ENCODE results near the gene NIN.
"Not testable (repeated sequence)": the region's sequence is repeated elsewhere in the genome, so short reads cannot be mapped to it uniquely, and the experiment has no call there.

Gene NIN

DNA sequence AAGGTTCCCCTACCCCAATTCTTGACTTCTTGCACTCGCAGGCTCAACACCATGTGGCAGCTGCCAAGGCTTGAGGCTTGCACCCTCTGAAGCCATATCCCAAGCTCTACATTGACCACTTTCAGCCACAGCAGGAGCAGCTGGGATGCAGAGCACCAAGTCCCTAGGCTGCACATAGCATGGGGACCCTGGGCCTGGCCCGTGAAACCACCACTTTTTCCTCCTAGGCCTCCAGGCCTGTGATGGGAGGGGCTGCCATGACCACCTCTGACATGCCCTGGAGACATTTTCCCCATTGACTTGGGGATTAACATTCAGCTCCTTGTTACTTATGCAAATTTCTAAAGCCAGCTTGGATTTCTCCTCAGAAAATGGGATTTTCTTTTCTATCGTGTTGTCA lies 136.7 kb downstream of the NIN start:
- not testable (repeated sequence) for DNase-seq

DNA sequence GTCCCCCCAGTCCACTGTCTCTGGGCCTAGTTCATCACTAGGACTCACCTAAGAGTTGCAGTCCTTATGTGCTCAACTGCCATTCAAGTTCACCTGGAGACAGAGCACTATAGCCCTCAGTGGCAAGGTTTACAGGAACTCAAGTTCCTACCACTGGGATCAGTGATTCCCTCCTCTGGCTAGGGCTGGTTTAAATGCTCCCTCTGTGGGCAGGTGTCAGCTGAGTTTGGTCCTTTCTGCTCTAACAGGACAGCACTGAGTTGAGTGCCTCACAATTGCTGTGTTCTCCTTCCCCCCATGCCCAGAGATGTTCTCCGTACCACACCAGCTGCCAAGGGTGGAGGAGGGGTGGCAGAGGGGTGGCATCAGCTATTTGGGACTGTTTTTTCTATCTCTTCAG lies 142.1 kb downstream of the NIN start:
- no peak for DNase-seq

DNA sequence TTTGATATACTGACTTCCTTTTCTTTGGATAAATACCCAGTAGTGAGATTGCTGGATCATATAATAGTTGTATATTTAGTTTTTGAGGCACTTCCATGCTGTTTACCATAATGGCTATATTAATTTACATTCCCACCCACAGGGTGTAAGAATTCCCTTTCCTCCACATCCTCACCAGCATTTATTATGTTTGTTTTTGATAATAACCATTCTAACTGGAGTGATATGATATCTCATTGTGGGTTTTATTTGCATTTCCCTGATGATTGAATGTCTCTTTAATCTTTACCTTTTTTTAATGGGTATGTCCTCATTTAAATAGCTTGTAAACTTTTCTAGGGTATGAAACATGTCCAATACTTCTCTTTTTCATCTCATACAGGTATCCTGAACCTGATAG lies 151.3 kb downstream of the NIN start:
- DNase-seq: no peak

DNA sequence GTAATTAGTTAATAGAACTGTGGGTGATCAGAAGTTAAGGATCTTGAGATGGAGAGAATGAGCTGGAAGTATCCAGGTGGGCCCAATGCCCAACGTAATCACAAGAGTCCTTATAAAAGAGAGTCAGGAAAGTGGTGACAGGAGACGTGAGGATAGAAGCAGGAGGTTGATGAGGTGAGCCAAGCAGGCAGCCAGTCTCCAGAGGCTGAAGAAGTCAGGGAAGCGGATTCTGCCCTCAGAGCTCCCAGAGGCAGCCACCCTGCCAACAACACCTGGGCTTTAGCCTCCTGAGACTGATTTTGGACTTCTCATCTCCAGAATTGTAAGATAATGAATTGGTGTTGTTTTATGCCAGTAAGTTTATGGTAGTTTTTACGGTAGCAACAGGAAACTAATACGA lies 152.8 kb downstream of the NIN start:
- no peak for DNase-seq

DNA sequence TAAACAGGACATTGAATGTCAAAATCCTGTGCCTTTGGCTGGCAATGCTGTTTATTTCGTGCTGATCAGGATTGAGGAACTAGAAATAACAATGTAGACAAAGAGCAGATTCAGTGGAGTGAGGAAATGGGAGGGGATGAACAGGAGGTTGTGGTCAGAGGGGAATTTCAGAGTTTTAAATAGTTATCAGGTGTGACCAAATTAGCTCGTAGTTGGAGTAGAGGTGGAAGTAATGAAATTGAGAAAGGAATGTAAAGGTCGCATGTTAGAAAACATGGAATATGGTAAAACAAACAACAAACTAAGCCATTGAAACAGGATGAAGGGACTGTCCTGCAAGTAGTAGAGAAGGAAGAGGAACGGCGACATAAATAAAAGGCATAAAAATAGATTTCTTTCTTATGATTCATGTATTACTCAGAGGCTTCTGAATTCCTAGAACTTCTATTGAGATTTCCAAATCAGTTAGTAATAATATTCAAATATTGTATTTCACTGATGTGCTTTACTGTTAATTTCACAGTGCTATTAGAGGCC lies 153.4 kb downstream of the NIN start:
- peak; percentile 33 for DNase-seq

DNA sequence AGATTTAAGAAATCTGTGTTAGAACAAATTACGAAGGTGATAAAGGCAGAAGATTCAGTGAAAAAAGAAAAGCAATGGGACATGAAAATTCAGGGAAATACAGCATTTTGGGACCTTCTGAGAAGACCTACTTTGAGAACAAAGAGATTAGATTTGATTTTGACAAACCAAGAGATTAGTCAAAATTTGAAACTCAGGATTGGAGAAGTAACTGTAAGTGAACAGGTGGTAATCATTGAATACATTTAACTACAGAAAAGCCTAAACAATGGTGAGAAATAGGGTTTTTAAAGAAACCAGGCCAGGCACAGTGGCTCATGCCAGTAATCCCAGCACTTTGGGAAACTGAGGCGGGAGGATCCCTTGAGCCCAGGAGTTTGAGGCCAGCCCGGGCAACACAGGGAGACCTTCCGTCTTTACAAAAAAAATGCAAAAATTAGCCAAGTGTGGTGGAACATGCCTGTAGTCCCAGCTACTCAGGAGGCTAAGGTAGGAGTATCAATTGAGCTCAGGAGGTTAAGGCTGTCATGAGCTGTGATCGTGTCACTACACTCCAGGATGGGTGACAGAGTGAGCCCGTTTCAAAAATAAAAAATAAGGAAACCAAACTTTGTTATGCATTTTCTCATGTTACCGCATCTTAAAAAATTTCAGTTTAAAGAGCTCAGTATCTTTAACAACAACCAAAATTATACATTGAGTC lies 154.0 kb downstream of the NIN start:
- DNase-seq: no peak

DNA sequence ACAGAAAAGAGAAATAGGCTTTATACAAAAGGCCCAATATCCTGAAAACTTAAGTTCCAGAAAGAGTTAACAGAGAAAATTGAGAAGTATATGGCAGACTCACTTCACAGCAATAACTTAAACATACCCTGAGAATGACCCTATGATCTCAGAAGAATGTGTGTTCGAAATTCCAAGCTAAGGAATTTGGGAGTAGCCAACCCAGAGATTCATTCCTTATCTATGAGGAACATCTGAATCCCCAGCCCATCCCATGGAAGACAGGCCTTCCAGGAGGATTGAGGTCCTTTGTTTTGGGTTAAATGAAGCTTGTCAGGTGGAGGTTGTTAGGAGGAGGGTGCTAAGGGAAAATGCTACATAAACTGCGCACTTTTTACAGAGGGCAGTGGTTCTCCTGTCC lies 155.4 kb downstream of the NIN start:
- no peak for DNase-seq

DNA sequence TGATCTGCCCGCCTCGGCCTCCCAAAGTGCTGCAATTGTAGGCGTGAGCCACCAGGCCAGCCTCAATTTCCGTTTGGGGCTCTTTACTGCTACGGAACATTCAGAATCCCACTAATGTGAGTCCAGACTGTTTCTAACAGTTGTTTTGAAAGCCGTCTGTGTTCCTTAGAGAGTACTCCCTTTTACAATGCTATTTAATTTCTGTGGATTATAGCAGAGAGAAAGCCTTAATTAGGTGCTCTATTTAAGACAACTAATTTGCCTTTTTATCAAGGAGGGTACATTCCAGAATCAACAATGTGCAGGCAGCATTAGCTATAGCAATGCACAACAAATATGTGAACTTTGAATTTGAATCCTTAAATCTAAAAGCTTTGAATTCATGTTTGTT lies 160.1 kb downstream of the NIN start:
- no peak for DNase-seq

DNA sequence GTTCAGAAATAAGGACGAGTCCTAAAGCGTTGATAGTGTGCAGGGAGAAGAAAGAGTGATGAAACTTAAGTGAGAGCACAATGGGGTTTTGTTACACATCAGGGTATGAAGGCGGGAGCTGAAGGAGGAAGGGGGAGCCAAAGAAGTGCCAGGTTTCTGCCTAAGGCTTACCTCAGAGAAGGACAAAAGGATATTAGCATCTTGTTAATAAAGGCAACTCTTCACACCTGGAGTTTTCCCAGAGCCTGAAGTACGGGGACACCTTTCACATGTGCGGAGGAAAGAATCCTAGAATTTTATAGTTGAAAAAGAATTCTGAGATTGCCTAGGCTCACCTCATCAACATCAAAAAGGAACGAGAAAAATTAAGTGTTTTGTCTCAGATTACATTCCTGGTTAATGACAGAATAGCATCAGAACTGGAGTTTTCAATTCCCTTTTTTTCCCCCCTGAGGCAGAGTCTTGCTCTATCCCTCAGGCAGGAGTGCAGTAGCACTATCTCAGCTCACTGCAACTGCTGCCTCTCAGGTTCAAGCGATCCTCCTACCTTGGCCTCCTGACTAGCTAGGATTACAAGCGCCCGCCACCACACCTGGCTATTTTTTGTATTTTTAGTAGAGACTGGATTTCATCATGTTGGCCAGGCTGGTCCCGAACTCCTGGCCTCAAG lies 160.6 kb downstream of the NIN start:
- DNase-seq: no peak
